HCT116 (cell line): Measurements from ENCODE around the gene STRN3.

Experiments
- CBX3 ChIP-seq: IDR thresholded peaks from 2 replicates; pipeline ENCODE4 v1.6.1; 2012; ENCODE audit warnings: low read depth
- EZH2 ChIP-seq: fragments of 200-600 bp; sonication (generic); IDR thresholded peaks from 2 replicates; pipeline ENCODE4 v1.6.1; 2017; ENCODE audit warnings: antibody characterized with exemption, mixed run types
- POLR2A ChIP-seq: IDR thresholded peaks from 2 replicates; pipeline ENCODE4 v1.7.0; 2011; ENCODE audit warnings: borderline replicate concordance; ENCODE audit not compliant: insufficient read depth, insufficient read length; ENCODE audit errors: extremely low read depth
- POLR2AphosphoS5 ChIP-seq: IDR thresholded peaks from 2 replicates; pipeline ENCODE4 v1.6.1; 2011; ENCODE audit warnings: mild to moderate bottlenecking, low read depth, low read length, moderate library complexity
- RAD21 ChIP-seq: IDR thresholded peaks from 2 replicates; pipeline ENCODE4 v1.6.1; 2012; ENCODE audit warnings: low read depth, mild to moderate bottlenecking
- TCF7L2 ChIP-seq: IDR thresholded peaks from 2 replicates; pipeline ENCODE4 v1.7.0; 2011; ENCODE audit warnings: borderline replicate concordance, inconsistent platforms; ENCODE audit not compliant: insufficient read depth, insufficient read length; ENCODE audit errors: extremely low read depth
- YY1 ChIP-seq: IDR thresholded peaks from 2 replicates; pipeline ENCODE4 v1.6.1; 2011; ENCODE audit warnings: low read length, low read depth, moderate library complexity, mild to moderate bottlenecking; ENCODE audit not compliant: insufficient replicate concordance; ENCODE audit errors: extremely low read depth
- ZNF274 ChIP-seq: fragments of 200-500 bp; sonication (Bioruptor generic); IDR thresholded peaks from 2 replicates; pipeline ENCODE4 v1.6.1; 2014; ENCODE audit warnings: mild to moderate bottlenecking, low read depth, low read length, inconsistent platforms
- TF ChIP-seq, protein P1 (sequence below), 3 experiments: fragments of 200-600 bp in 1 of 3; sonication (generic) in 1 of 3; IDR thresholded peaks in 2 of 3; conservative IDR thresholded peaks in 1 of 3; 2 replicates each; pipeline ENCODE4 v1.5.1; 2012 to 2017; ENCODE audit warnings: low read depth in 2 of 3, low read length in 2 of 3, antibody characterized with exemption in 1 of 3, borderline replicate concordance in 1 of 3, control low read depth in 1 of 3, mild to moderate bottlenecking in 1 of 3, mixed read lengths in 1 of 3, mixed run types in 1 of 3, moderate library complexity in 1 of 3; ENCODE audit not compliant: insufficient read depth in 1 of 3
- TF ChIP-seq, protein P2 (sequence below): IDR thresholded peaks from 2 replicates; pipeline ENCODE4 v1.6.1; 2011; ENCODE audit warnings: mild to moderate bottlenecking, low read length, moderate library complexity; ENCODE audit not compliant: insufficient replicate concordance; ENCODE audit errors: extremely low read depth
- TF ChIP-seq, protein P3 (sequence below): IDR thresholded peaks from 2 replicates; pipeline ENCODE4 v1.6.1; 2012
- TF ChIP-seq, protein P4 (sequence below): IDR thresholded peaks from 2 replicates; pipeline ENCODE4 v1.6.1; 2012

DNA sequence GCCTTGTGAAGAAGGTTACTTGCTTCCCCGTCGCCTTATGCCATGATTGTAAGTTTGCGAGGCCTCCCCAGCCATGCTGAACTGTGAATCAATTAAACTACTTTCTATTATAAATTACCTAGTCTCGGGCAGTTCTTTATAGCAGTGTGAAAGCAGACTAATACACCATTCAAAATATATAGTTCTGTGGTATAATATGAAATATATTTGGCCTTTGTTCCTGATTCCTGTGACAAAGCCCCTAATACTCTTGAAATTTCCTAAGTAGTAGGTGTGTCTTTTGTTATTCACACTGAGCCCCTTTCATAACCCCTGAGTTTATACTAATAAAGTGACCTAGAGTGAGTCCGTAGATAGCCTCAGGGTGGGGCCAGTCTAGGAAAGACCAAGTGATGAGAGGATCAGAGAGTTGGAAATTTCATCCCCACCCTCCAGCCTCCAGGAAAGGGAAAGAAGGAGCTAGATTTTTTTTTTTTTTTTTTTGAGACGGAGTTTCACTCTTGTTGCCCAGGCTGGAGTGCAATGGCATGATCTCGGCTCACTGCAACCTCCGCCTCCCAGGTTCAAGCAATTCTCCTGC, 19.4 kb upstream of the STRN3 start:
- TF ChIP-seq, protein P1, sequence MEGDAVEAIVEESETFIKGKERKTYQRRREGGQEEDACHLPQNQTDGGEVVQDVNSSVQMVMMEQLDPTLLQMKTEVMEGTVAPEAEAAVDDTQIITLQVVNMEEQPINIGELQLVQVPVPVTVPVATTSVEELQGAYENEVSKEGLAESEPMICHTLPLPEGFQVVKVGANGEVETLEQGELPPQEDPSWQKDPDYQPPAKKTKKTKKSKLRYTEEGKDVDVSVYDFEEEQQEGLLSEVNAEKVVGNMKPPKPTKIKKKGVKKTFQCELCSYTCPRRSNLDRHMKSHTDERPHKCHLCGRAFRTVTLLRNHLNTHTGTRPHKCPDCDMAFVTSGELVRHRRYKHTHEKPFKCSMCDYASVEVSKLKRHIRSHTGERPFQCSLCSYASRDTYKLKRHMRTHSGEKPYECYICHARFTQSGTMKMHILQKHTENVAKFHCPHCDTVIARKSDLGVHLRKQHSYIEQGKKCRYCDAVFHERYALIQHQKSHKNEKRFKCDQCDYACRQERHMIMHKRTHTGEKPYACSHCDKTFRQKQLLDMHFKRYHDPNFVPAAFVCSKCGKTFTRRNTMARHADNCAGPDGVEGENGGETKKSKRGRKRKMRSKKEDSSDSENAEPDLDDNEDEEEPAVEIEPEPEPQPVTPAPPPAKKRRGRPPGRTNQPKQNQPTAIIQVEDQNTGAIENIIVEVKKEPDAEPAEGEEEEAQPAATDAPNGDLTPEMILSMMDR (IDR thresholded peaks at IDR 0.05 in 2 of 3, conservative IDR thresholded peaks at IDR 0.05 in 1 of 3; ENCODE audit: borderline replicate concordance in 1 of 3, insufficient read depth in 1 of 3, low read depth in 2 of 3, low read length in 2 of 3): no peak
- no peak for TF ChIP-seq EZH2
- TF ChIP-seq, protein P2, sequence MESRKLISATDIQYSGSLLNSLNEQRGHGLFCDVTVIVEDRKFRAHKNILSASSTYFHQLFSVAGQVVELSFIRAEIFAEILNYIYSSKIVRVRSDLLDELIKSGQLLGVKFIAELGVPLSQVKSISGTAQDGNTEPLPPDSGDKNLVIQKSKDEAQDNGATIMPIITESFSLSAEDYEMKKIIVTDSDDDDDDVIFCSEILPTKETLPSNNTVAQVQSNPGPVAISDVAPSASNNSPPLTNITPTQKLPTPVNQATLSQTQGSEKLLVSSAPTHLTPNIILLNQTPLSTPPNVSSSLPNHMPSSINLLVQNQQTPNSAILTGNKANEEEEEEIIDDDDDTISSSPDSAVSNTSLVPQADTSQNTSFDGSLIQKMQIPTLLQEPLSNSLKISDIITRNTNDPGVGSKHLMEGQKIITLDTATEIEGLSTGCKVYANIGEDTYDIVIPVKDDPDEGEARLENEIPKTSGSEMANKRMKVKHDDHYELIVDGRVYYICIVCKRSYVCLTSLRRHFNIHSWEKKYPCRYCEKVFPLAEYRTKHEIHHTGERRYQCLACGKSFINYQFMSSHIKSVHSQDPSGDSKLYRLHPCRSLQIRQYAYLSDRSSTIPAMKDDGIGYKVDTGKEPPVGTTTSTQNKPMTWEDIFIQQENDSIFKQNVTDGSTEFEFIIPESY: no peak
- no peak for TF ChIP-seq POLR2A
- TF ChIP-seq CBX3: no peak
- TF ChIP-seq, protein P3, sequence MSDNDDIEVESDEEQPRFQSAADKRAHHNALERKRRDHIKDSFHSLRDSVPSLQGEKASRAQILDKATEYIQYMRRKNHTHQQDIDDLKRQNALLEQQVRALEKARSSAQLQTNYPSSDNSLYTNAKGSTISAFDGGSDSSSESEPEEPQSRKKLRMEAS: no peak
- no peak for TF ChIP-seq ZNF274
- TF ChIP-seq POLR2AphosphoS5: no peak
- TF ChIP-seq YY1: no peak
- TF ChIP-seq RAD21: no peak
- no peak for TF ChIP-seq TCF7L2
- TF ChIP-seq, protein P4, sequence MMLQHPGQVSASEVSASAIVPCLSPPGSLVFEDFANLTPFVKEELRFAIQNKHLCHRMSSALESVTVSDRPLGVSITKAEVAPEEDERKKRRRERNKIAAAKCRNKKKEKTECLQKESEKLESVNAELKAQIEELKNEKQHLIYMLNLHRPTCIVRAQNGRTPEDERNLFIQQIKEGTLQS: no peak
